GM21723 (cell line): Measurements from ENCODE around the gene POLR2M.

ENCODE experiments used
- ATAC-seq: cut with Tn5 transposase; IDR thresholded peaks from one replicate; pipeline ENCODE4 v1.9.1; 2021; ENCODE audit warnings: mild to moderate bottlenecking, moderate library complexity; ENCODE audit not compliant: unreplicated experiment

The POLR2M gene

DNA sequence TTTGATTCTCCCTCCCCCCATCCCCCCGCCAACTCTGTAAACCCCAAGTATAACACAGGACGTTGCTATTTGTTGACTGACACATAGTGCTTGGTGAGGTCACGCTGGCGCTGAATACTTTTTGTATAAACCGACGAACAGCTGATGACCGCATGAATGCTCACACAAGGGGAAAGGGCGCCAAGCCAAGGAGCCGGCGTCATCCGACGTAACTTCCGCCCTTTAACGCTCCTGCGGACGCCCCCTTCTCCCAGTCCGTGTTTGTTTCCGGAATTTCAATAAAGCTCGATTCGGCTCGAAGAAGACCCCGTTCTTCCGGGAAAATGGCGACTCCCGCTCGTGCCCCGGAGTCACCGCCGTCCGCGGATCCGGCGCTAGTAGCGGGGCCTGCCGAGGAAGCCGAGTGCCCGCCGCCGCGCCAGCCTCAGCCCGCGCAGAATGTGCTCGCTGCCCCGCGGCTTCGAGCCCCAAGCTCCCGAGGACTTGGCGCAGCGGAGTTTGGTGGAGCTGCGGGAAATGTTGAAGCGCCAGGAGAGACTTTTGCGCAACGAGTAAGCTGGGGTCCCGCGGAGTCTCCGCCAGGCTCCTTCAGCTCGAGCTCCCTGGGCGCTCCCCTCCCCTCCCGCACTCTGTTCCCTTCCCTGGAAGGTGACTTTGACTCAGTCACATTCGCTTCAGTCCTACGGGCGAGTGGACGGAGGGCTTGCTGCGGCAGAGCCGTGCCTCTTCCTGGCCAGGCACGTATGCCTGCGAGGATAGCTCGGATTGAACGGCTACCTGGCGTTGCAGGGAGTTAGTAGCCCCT, at the start of gene POLR2M:
Gene POLR2M, plus strand, starts transcription at position 310 of the 805 bp plus-strand sequence. Its CDS starts 129 bp downstream, at position 439.
- ATAC-seq: peak; percentile 95

DNA sequence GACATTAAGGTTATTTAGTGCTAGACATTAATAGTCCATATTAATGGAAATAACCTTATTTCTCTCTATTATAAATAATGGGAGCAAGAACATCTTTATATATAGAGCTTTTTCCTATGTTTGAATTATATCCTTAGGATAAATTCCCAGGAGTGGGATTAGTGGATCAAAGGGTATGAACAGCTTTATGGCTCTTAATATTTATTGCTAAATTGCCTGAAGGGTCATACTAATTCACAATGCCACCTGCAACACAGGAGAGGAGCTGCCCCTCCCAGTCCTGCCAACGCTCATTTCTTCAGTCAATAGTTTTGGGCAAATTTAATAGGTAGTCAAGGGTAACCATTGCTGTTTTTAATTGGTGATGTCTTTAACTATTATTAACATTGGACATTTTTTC, 48.9 kb upstream of the POLR2M start:
- no peak for ATAC-seq

DNA sequence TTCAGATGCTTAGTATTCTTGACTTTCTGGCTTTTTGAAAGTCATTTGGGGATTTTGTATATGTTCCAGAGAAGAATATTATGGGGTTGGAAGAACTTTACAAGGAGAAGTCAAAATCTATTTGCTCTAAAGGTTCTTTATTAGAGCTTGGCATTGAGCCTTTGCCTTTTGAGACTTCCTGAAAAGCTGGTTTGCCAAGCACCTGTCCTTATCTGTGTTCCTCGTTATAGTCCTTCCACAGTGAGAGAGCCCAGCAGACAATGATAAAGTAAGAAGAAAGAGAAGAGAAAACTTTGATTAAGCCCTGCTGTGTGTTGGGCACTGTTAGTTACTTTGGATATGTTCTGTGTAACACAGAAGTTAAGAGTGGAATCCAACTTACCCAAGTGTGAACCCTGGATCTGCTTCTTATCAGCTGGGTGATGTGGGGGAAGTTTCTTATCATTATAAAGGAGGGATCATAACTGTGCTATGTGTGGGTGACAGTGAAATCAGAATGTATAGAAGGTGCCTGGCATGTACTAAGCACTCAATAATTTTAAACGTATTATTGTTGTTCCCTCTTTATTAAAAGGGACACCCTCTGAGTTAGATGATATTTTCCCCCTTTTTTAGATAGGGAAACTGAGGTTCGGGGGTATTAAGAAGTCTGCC, 44.3 kb upstream of the POLR2M start:
- ATAC-seq: no peak

DNA sequence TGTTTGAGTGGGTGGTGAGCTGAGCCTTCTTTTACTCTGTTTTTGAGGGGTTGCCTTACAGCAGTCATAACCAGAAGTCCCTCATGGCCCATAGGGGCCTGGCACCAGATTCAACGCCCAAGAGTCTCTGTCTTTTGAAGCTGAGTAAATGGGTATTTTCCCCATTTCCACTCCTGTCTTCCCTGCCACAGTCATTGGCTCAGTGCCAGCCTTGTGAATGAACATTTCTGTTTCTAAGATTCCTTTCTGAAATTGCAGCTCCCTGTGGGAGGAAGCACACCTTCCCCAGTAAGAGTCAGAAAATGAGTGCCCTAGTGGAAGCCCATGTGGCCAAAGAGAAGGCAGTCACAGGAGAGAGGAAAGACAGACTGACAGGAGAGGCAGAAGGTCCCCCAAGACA, 43.7 kb upstream of the POLR2M start:
- no peak for ATAC-seq

DNA sequence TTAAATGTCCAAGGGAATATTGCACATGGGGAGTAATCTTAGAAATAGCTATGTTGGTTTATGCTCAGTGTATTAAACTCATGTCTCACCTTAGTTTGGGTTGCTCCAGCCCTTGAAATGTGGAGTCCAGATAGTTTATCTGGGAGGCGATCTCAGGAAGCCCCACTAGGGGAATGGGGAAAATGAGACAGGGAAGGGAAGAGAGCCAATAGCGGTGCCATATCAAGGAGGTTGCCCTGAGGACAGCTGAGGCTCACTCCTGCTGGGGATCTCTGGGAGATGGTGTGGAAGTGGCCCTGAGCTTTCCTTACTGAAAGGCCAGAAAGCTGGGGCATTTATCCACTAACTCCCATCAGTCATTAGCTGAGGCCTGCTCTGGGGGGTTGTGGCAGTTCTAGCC, 43.3 kb upstream of the POLR2M start:
- ATAC-seq: no peak

DNA sequence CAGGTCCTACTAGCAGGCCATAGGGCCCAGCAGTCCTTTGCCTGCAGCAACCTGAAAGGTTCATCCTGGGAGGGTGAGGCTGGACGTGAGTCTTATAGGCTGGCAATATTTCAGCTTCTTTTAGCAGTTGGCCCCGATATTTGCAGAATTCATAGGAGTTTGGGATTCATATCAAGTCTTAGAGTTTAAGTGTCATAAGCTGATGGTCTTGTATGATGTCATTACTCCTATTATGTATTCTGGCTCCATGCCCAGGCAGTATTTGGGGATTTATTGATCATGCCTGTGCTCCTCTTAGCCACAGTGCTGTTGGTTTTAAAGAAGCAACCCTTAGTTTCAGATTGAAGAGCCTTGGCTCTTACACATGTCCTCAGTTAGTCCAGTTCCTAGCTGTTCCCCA, 41.3 kb upstream of the POLR2M start:
- no peak for ATAC-seq

DNA sequence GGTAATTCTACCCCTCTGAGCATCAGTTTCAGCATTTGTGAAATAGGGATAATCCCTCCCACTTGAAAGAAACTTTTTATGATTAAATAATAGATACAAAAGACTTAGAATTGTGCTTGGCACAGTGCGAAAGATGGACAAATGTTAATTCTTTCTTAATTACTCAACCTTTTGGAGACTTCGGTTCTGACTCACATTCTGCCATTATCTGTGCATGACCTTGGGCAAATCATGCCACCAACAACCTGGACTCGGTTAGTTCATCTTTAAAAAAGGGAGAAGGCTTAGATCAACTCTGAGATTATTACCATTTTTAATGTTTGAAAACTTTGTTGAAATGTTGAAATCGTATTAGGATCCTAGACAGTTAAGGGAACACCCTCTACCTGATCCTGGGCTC, 40.6 kb upstream of the POLR2M start:
- ATAC-seq: no peak

DNA sequence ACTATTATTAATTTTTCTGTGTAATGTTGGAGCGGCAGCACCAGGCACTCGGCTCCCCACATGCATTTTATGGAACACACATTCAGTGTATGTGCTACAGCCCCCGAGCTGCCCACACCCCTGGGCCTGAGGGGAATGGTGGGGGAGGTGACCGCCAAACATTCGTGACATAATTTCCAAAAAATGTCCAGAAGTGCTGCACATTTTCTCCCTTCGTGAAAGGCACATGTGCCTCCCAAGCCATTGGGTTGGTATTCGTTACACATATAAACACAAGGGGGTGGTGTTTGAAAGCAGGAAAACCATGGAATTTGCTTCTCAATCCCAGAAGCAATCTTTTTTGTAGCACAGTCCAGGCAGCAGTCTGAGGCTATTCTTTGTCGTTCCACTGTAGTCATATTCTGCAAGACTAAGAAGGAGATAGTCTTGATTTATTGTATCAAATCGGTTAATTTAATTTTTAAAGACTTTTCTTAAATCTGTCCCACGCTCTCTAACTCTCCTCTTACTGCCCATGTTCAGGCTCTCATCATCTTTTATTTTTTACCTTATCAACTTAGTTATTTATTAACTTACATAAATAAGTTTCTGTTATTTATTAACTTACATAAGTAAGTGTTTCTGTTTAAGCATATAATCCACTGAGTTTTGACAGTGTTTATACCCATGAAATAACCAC, 39.2 kb upstream of the POLR2M start:
- no peak for ATAC-seq

DNA sequence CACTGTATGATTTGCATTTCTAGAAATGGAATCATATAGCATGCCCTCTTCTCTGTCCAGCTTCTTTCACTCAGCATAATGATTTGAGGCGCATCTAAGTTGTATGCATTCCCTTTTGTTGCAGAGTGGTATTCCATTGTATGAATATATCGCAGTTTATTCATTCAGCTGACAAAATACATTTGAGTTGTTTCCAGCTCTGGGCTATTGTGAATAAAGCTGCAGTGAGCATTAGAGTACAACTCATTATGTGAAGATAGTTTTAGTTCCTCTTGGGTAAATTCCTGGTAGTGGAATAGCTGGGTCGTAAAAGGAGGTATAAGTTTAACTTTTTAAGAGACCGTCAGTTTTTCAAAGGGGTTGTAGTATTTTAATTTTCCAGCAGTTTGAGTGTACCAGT, 38.5 kb upstream of the POLR2M start:
- no peak for ATAC-seq

DNA sequence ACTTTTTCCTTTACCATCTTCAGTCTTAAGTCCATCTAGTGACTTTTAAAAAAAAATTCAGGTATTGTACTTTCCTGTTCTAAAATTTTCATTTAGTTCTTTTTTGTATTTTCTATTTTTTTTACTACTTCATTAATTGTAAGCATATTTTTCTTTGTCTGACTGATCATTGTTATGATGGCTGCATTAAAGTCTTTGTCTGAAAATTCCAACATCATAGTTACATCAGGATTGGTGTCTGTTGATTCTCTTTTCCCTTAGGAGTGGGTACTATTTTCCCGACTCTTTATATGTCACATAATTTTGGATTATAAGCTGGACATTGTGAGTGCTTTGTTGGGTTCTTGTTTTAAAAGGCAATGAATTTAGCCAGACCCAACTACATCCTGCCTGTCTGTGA, 34.9 kb upstream of the POLR2M start:
- no peak for ATAC-seq

DNA sequence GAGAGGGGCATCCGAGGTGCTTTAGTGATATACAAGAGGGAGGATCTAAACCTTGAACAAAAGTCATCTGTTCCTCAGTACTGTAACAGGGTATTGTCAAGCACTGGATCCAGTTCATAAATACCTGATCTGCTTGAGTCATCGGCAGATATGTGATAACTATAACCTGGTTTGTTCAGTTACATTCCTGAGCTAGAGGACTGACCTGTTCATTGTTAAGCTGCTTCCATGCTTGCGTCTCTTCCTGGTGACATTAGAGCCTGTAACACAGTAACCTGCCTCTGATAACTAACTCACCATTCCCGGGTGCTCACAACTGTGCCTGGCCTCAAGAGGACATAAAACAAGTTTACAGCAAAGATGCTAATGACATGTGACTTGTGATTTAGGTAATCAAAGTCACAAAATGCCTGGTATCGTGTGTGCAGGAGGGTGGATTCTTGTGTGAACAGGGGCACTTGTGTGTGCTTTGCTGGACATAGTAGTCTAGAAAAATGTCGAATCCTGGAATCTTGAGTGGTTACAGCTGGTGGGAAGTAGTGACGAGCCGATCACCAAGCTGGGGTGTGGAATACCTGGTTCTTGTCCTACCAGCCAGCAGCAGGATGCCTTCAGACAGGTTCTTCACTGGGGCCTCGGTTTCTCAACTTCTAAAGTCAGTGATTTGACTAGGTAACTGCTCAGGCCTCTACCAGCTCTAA, 30.9 kb upstream of the POLR2M start:
- no peak for ATAC-seq

DNA sequence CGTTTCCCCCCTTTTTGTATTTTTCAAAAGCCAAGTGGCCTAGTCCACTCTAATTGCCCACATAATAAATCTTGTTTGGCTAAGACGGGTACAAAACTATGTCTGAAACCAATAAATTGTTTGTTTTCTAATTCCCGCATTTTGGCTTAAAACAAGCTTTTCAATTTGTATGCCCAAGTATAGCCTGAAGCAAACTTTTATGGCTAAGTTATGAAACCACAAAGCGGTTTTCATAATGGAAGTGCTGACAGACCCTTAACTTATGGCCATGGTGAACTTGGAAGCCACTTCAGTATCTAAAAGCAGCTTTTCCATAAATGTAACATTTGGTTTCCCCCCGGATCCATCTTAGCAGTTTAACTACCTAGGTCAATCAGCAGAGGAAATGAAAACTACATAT, 29.9 kb upstream of the POLR2M start:
- ATAC-seq: no peak

DNA sequence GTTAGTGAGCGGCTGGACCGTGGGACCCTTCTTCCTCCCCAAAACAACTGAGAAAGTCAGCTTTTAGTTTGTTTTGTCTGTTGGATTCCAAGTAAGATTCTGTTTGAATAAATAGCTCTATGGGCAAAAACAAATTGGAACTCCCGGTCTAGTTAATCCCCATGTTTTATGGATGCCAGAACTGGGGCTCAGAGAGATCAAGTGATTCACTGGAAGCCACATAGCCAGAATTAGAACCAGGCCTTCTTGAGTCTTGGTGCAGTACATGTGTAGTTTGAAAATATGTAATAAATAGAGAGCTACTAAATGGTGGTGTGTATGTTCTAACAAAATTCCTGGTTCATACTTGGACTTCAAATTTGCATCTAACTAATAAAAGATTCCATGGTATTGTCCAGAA, 29.3 kb upstream of the POLR2M start:
- no peak for ATAC-seq

DNA sequence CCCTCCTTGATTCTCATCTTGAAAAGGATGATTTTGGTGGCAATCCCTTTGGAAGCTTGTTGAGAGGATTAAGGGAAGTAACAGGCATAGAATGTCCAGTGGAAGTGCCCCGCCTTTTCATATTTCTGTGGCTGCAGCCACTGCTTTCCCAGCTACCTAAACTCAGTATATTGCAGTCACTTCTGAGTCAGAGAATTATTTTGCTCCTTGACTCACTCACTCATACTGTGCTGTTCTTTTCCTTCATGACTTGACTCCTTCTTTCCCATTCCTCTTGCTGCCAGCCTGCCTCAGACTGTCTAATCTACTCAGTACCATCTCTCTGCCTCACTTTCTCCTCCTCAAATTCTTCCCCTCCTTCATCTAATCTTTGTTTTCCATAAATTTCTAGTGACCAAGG, 26.5 kb upstream of the POLR2M start:
- no peak for ATAC-seq

DNA sequence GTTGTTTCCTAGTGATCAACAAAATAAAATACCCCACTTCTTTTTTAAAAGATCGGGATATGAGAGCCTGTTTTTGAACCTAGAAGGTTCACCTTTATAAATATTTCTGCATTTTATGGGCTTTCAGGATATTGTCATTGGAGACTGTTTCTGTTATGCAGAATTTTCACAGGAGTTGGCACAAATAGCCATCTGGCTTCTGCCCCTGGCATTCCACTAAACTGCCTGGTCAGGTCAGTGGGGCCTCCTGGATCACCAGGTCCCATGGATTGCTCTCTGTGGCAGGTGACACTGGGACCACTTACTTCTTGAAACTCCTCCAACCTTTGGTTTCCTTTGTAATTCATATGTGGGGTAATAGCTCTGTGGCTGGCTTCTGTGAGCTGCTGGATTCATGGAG, 25.5 kb upstream of the POLR2M start:
- ATAC-seq: no peak

DNA sequence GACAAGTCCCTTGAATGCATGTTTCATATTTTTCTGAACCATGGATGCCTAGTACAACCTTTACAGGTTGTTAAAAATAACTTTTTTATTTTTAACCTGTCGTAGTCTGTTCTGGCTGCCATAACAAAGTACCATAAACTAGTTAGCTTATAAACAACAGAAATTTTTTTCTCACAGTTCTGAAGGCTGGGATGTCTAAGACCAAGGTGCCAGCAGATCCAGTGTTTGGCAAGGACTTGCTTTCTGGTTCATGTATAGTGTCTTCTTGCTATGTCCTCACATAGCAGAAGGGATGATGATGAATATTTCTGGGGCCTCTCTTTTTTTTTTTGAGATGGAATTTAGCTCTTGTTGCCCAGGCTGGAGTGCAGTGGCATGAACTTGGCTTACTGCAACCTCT, 23.0 kb upstream of the POLR2M start:
- ATAC-seq: no peak

DNA sequence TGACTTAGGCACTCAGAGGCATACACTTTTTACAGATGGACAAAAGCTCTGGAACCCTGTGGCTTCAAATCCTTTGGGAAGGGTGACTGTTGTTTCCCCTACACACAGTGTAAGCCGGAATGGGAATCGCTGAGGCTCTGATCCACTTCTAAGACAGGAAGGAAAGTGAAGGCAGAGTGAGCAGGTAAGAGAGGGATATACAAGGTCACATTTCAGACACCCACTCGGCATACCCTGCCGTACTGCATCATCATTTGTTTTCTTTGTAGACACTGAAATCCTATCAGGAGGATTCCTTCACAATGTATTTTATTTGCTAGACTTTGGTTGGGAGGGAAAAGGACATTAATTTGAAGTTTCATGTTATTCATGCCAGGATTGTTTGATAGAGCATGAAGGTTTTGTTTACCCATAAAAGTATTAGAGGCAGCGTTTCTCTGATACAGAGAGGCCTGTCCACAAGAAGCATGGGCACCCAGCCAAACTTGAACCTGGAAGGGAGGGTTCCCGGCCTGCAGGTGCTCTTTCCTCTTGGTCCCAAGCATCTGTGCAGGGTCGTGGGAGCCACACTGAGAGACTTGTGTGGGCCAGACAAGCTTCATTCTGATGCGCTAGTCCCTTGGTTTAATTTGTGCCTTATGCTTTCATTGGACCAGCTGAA, 21.9 kb upstream of the POLR2M start:
- ATAC-seq: no peak

DNA sequence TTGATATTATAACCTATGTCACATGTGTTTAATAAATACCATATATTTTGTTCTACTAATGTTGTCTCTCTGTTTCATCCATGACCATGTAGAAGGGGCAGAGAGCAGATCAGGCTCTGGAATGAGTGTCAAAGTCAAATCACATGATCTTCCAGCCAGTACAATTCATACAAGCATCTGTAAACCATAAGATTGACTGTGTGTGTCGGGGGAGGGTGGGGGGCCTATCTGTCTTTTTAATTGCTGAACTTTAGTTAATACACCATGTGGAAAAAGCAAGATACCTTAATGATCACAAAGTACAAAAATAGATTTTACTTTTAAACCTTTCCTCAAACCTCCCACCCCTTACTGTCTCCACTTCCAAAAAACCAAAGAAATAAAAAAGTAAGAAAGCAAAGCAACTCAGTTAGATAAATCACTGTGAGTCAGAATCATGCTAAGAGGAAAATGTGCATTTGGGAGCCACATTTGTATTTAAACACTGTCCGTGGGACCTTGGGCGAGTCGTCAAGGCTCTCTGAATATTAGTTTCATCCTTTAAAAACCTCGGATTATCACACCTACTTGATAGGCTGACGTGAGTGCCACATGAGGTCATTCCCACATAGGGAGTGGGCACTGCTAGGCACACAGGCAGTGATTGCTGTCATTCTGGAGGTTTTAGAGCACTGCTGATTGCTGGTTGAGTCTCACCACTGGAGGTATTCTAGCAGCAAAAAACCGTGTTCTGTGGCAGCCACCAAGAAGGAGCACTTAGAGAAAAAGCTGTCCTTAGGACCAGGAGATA, 21.0 kb upstream of the POLR2M start:
- ATAC-seq: no peak

DNA sequence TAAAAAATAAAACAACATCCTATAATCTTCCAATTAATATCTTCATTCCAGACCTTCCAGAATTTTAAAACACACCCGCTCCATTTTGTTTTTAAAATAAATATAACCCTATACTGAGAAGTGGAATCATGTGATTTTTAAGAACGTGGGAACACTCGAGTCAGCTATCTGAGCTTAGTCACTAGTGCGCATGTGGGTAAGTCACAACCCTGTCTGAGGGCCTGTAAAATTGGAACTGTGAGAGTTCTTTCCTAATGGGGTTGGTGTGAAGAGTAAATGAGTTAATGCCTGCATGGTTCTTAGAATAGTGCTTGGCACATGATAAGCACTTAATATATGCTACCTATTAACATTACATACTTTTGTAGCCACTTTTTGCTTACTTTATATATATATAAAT, 19.9 kb upstream of the POLR2M start:
- ATAC-seq: no peak

DNA sequence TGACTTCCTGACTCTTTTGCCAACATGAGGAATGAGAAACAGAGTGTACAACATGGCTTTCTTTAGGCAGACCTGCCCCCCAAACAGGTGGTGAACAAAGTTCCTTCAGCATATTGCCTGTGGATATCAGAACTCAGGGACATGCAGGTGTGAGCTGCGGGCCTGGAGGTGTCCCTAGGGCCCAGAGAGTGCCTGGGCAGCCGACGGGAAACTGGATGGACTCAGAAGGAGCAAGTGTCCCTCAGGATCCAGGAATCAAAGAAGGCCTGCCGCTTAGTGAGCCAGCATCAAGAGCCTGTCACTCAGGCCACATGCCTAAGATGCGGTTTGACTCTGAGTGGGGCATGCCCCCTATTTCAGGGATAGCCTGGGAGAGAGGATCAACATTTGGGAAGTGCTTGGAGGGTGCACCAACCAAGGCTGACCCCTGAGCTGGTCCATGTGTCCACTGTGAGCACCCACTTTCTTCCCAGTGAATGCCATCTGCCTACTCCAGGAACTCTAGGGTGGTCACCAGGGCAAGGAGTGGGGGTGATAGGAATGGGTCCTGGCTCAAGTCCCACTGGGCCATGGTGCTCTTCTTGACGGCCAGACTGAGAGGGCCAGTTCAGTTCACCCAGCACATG, 16.1 kb upstream of the POLR2M start:
- ATAC-seq: no peak
